H1 (cell line): ENCODE data around the gene CDC42SE2.

Source experiments
- CTCF ChIP-seq, 3 experiments: IDR thresholded peaks; 1 replicate in 2 of 3; 2 replicates in 1 of 3; pipeline versions ENCODE4 v1.5.1 to v1.6.1; 2011; ENCODE audit warnings: low read length in 3 of 3, mild to moderate bottlenecking in 3 of 3, inconsistent platforms in 2 of 3, low read depth in 1 of 3, moderate library complexity in 1 of 3; ENCODE audit not compliant: insufficient read depth in 1 of 3; ENCODE audit errors: control extremely low read depth in 1 of 3
- EGR1 ChIP-seq: IDR thresholded peaks from 2 replicates; pipeline ENCODE4 v1.6.1; 2011; ENCODE audit warnings: low read depth, low read length, borderline replicate concordance
- GABPA ChIP-seq: IDR thresholded peaks from 2 replicates; pipeline ENCODE4 v1.6.1; 2011; ENCODE audit warnings: mild to moderate bottlenecking, low read length, moderate library complexity, borderline replicate concordance; ENCODE audit not compliant: insufficient read depth
- JUN ChIP-seq: IDR thresholded peaks from 2 replicates; pipeline ENCODE4 v1.6.1; 2011; ENCODE audit warnings: low read depth, mild to moderate bottlenecking, improper control_type of control experiment, low read length
- SUZ12 ChIP-seq: fragments of 200-600 bp; sonication (generic); IDR thresholded peaks from 2 replicates; pipeline ENCODE4 v1.6.1; 2012; ENCODE audit warnings: mild to moderate bottlenecking, inconsistent platforms, low read length, moderate library complexity, mixed read lengths
- TCF12 ChIP-seq: IDR thresholded peaks from 2 replicates; pipeline ENCODE4 v1.6.1; 2011; ENCODE audit warnings: low read depth, mild to moderate bottlenecking, low read length
- YY1 ChIP-seq: IDR thresholded peaks from 2 replicates; pipeline ENCODE4 v1.6.1; 2011; ENCODE audit warnings: low read depth, mild to moderate bottlenecking, low read length

- TF ChIP-seq TCF12 (no peak), GABPA (no peak), CTCF (IDR thresholded peaks at IDR 0.05; ENCODE audit: control extremely low read depth in 1 of 3, insufficient read depth in 1 of 3, low read depth in 1 of 3, low read length in 3 of 3) (no peak), SUZ12 (no peak), JUN (no peak), EGR1 (no peak), YY1 (no peak)
Measured at GRCh38 chr5:131268758-131269370, 5.0 kb downstream of the CDC42SE2 start.
